Mesothelial cell of epicardium (in vitro differentiated cells): ENCODE results near the gene KCNJ11. TPM values are rescaled to one million over a fixed set of nuclear protein-coding genes. Genes with fewer than 3 reads are reported as not detected.

ENCODE experiments used
- DNase-seq, 2 experiments: peaks; one replicate each; pipeline ENCODE4 v3.0.0; 2021; ENCODE audit warnings: low spot score in 2 of 2; ENCODE audit not compliant: unreplicated experiment in 2 of 2
- H3K27ac Mint-ChIP-seq: 2 replicates; pipeline ENCODE4 v1.8.0; 2021; ENCODE audit warnings: mixed read lengths
- H3K27me3 Mint-ChIP-seq: 2 replicates; pipeline ENCODE4 v1.8.0; 2021; ENCODE audit warnings: low read depth, mixed read lengths
- H3K36me3 Mint-ChIP-seq: 2 replicates; pipeline ENCODE4 v1.8.0; 2021; ENCODE audit warnings: mixed read lengths
- H3K4me1 Mint-ChIP-seq: 2 replicates; pipeline ENCODE4 v1.8.0; 2021; ENCODE audit warnings: mixed read lengths
- H3K4me3 Mint-ChIP-seq: 2 replicates; pipeline ENCODE4 v1.8.0; 2021; ENCODE audit warnings: mild to moderate bottlenecking, moderate library complexity, mixed read lengths
- H3K9me3 Mint-ChIP-seq: 2 replicates; pipeline ENCODE4 v1.8.0; 2021; ENCODE audit warnings: mixed read lengths
- CTCF ChIP-seq: fragments of 200-600 bp; sonication (generic); IDR thresholded peaks from one replicate; pipeline ENCODE4 v1.5.0; 2021; ENCODE audit warnings: antibody characterized with exemption; ENCODE audit not compliant: unreplicated experiment
- total RNA-seq: library from RNA; stranded (reverse); gene quantifications from 3 replicates; pipeline ENCODE4 v1.2.1, GENCODE V29; 2021

The KCNJ11 gene
- total RNA-seq, 1 donor from 2014 or later, result 3.0 TPM

GRCh38 chr11:17371614-17372013 lies 16.8 kb downstream of the KCNJ11 start:
- peaks cover 74% of the 10 kb centered on the region for H3K36me3 Mint-ChIP-seq

GRCh38 chr11:17369684-17370243 lies 18.7 kb downstream of the KCNJ11 start:
- Mint-ChIP-seq H3K27ac (no peak overlapping the region), H3K27me3 (no peaks in the 10 kb centered on the region), H3K36me3 (peaks cover 66% of the 10 kb centered on the region), H3K4me3 (no peak overlapping the region), H3K9me3 (peaks cover 54% of the 10 kb centered on the region), H3K4me1 (no peaks in the 10 kb centered on the region)
- TF ChIP-seq CTCF, result no peak
- no peak for DNase-seq

More at GRCh38 chr11:17371614-17372013, 16.8 kb downstream of the KCNJ11 start:
- Mint-ChIP-seq H3K27me3 (no peaks in the 10 kb centered on the region), H3K27ac (no peak overlapping the region), H3K9me3 (peaks cover 62% of the 10 kb centered on the region), H3K4me3 (no peak overlapping the region), H3K4me1 (no peaks in the 10 kb centered on the region)
- no peak for DNase-seq
- no peak for TF ChIP-seq CTCF

- DNase-seq, result no peak
- peaks cover 50% of the 10 kb centered on the region for H3K9me3 Mint-ChIP-seq
- no peaks in the 10 kb centered on the region for H3K27me3 Mint-ChIP-seq
- H3K4me1 Mint-ChIP-seq, result no peaks in the 10 kb centered on the region
- H3K27ac Mint-ChIP-seq, result no peak overlapping the region
- no peak overlapping the region for H3K4me3 Mint-ChIP-seq
- TF ChIP-seq CTCF, result no peak
- peaks cover 61% of the 10 kb centered on the region for H3K36me3 Mint-ChIP-seq
Measured at GRCh38 chr11:17369094-17369493, 19.4 kb downstream of the KCNJ11 start.

GRCh38 chr11:17368551-17368950 lies 19.9 kb downstream of the KCNJ11 start:
- H3K9me3 Mint-ChIP-seq, result peaks cover 53% of the 10 kb centered on the region
- TF ChIP-seq CTCF, result no peak
- H3K27me3 Mint-ChIP-seq, result no peaks in the 10 kb centered on the region
- peaks cover 62% of the 10 kb centered on the region for H3K36me3 Mint-ChIP-seq
- DNase-seq, result no peak
- no peaks in the 10 kb centered on the region for H3K4me1 Mint-ChIP-seq
- H3K4me3 Mint-ChIP-seq, result no peak overlapping the region
- no peak overlapping the region for H3K27ac Mint-ChIP-seq

- no peak for TF ChIP-seq CTCF
- no peaks in the 10 kb centered on the region for H3K27me3 Mint-ChIP-seq
- peaks cover 53% of the 10 kb centered on the region for H3K36me3 Mint-ChIP-seq
- H3K4me3 Mint-ChIP-seq, result no peak overlapping the region
- H3K27ac Mint-ChIP-seq, result no peak overlapping the region
- DNase-seq, result no peak
- H3K9me3 Mint-ChIP-seq, result peaks cover 44% of the 10 kb centered on the region
- H3K4me1 Mint-ChIP-seq, result no peaks in the 10 kb centered on the region
Measured at GRCh38 chr11:17366495-17366894, 22.0 kb downstream of the KCNJ11 start.

GRCh38 chr11:17354601-17354991 lies 33.9 kb downstream of the KCNJ11 start:
- TF ChIP-seq CTCF, result peak; percentile 78
- Mint-ChIP-seq H3K4me1 (peaks cover 23% of the 10 kb centered on the region), H3K36me3 (peaks cover 17% of the 10 kb centered on the region), H3K9me3 (peaks cover 13% of the 10 kb centered on the region), H3K4me3 (peak overlapping the region; percentile 75), H3K27me3 (peaks cover 35% of the 10 kb centered on the region), H3K27ac (no peak overlapping the region)
- peak in 1 of 2 experiments; percentile 42 for DNase-seq
